GM19239 (cell line): Measurements from ENCODE around the gene PSMB11.

ENCODE experiments used
- DNase-seq: peaks from one replicate; pipeline ENCODE4 v3.0.0; 2011; ENCODE audit warnings: low spot score; ENCODE audit not compliant: insufficient read length
- FAIRE-seq: peaks from 2 replicates; lab custom pipeline; 2011; peaks lifted over from hg19 to GRCh38; lab: Jason Lieb, UNC

PSMB11 gene

DNA sequence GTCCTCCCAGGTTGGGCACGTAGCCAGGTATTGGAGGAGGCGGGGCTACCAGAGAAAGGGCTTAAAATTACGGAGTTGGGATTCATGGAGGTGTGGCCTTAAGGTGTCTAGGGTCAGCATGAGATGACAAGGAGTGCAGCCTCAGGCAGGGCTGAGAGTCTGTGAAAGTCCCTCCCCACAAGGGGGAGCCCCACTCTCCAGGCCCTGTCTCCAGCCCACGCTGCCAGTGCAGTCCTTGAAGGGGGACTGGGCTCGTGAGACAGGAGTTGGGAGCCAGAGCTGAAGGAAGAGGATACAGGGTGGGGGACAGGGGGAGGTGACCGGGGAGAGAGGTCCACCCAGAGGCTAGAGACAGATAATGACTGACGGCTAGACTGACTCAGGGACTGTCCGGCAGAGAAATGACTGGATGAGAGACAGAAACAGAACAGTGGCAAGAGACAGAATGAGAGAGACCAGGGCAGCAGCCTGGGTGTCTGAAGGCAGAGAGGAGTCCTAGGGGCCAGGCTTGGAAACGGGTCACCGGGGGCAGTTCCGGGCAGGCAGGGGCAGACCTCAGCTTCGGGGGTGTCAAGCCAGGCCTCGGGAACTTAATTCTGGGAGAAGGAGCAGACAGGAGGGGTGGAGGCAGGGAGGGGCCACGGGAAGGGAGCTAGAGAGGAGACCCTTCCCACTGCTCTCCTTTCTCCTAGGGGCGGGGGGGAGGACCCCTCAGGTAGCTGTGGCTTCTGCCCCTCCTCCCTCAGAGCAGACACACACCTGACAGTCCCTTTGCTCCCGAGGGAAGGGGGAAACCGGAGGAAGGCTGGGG, 14.3 kb downstream of the PSMB11 start:
- FAIRE-seq (peak; percentile 93), DNase-seq (peak; percentile 98)

DNA sequence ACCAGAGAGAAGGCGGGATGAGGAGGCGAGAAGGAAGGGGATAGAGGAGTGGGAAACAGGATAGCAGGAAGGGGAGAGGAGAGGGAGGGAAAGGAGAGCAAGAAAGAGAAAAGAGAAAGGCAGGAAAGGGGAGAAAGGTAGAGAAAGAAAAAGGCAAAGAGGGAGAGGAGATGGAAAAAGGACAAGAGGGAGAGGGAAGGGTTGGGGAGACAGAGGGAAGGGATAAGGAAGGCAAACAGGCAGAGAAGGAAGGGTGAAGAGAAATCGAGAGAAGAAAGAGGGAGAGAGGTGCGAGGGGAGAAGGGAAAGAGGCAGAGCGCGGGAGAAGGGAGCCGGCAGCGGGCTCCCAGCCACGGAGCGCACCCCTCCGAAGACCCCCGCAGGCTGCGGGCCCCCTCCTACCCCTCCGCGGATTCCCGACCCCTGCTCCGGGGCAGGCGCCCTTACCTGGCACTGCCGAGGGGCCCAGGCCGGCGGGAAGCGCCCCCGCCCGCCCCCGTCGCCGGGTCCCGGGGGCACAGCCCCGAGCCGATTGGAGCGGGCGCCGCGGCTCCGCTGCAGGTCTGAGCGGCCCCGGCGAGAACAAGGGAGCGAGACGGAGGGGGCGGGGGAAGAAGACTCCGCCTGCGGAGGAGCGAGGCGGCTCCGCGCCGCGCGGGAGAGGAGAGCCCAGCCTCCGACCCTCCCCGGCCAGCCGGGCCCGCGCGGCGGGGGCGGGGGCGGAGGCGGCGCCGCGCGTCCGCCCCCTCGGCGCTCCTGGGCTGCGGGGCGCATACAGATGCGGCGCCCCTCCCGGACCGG, 15.1 kb downstream of the PSMB11 start, which contains the start of gene CDH24:
Gene CDH24, minus strand, starts transcription at position 565 of the 801 bp plus-strand sequence. CDS start 1,787 bp downstream, outside the sequence.
- DNase-seq (peak; percentile 92), FAIRE-seq (no peak)

DNA sequence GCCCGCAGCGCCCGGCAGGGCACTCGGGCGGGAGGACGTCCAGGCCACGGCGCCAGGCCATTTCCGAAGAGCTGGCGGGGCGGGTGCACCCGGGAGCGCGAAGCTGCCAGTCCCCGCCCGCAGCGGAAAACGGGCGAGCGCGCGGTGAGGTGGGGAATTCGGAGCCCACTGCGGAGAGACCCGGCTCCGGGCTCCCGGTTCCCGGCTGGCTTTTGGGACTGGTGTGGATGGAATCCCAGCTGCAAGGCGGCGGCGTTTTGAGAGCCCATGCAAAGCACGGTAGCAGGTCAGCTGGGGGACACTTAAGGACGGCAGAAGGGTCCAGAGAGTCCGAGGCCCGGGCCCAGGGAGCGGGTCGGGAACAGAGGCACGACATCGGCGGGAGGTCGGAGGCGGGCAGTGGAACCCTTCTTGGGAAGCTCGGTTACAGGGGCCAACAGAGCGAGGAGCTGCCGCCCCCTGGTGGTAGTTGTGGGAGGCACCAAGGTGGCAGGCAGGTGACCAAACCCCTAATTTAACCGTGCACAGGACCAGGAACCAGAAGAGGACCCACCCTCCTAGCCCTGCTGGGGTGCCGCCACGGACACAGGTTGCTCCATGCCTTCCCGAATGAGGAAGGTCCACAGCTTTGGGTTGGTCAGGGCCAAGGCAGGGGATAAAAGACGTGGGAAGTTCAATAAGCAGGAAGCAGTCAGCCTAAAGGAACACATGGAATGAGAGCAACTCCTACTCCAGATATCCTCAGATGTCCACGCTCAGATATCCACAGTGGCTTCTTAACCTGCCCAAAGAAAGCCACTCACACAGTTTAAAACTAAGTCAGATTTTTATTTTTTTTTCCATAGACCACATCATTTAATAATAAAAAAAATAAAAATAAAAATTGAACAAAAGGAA, 16.0 kb downstream of the PSMB11 start:
- FAIRE-seq, result peak; percentile 85

DNA sequence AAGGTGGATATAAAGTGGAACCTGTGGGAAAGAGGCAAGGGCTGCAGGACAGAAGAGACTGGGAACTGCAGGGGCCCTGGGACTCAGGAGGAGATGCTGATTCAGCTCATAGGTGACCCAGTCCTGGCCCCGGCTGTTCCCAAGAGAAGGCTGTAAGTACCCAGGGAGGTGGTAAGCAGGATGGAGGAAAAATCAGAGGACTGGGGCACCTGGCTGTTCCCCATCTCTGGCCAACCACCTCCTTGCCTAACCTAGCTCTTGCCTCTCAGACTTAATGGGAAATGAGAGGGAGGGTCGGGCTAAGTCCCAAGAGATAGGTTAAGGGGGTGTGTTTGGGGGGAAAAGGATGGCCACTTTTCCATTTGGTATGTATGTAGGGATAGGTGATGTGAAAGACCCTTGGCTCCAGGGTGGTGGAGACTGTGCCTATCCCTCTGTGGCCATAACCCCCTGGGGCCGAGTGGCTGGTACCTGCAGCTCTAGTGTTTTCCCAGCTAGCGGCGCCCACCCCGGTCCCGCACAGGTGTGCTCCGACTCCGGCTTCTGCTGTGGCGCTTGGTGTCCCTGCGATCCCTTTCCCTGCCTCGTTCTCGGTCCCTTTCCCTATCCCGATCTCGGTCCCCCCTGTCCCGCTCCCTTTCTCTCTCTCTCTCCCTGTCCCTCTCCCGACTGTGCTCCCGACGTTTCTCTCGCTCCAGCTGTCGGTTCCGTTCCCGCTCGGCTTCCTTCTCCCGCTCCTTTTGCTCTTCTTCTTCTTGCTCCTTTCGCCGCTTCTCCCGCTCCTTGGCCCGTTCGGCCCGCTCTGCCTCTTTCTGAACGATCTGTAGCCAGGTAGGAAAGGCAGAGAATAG, 16.9 kb downstream of the PSMB11 start:
- DNase-seq (no peak), FAIRE-seq (no peak)

More for the DNA sequence above, 16.0 kb downstream of the PSMB11 start:
- peak; percentile 98 for DNase-seq

DNA sequence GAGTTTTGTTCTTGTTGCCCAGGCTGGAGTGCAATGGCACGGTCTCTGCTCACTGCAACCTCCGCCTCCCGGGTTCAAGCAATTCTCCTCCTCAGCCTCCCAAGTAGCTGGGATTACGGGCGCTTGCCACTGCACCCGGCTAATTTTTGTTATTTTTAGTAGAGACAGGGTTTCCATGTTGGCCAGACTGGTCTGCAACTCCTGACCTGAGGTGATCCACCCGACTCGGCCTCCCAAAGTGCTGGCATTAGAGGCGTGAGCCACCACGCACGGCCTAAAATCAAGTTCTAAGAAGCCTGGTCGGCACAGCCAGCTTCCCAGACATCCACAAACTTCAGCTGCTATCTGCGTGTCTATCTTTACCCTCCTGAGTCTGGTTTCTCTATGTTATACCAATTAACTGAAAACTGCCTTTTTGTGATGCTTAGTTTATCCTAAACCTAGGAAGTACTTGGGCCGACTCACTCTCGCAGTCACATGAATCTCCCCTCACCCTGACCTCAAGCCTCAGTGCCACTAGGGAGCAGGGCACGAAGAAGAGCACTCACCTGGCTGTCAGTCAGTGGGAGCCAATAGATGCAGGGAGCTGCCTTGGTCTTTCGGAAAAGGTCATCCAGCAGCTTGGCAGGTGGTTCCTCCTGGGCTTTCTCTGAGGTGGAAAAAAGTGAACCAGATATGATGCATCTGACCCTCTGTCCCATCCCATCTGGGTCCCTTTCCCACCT, 18.7 kb downstream of the PSMB11 start:
- DNase-seq, result no peak

DNA sequence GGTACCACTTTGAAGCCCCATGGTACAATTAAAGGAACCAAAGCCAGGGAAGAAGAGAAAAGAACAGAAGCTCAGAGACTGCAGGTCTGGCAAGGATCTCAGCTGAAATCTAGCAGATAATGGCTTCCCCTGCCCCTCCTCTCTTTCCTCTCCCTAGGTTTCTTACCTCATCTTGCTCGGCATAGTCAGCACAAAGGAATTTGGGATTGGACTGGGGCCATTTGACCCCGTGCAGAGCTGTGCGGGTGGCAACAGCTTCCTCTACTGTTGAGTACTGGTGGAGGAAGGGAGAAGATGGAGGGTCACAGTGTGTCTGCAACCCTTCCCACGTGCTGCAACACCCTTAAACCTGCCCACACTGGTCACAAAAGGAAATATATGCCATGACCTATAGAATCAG, 20.0 kb downstream of the PSMB11 start:
- DNase-seq (no peak), FAIRE-seq (no peak)

More for the DNA sequence above, 18.7 kb downstream of the PSMB11 start:
- no peak for FAIRE-seq

DNA sequence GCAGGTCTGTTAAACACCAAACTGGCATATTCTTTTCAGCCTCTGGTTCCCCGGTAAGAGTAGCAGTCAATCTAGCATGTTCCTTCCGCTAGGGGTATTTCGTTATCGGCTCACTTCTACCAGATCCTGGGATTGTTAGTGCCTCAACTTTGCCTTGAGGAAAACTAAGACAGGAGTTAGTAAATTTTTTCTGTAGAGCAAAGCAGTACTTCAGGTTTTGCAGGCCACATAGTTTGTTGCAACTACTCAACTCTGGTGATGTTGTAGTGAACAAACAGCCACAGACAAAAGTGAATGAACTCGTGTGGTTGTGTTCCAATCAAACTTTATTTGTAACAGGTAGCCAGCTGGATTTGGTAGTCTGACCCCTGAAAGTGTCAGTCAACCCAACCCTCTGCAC, 21.6 kb downstream of the PSMB11 start:
- DNase-seq, result no peak
- FAIRE-seq, result no peak

DNA sequence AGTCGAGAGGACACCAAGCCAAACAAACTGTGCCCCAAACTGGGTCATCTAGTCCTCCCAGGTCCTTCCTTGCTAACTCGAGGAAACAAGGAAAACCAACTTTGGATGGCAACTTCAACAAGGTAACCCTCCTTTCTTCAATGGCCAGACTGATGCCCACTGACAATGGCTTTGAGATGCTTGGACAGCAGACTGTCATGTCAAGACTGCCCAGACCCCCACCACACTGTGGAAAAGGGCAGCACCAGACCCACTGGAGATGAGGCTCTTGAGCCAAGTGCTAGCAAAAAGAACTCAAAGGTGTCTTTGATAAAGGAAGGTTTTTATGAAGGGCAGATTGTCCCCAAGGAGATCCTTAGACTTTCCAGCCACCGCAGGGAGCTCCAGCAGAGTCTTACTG, 24.4 kb downstream of the PSMB11 start:
- FAIRE-seq, result no peak
- no peak for DNase-seq

DNA sequence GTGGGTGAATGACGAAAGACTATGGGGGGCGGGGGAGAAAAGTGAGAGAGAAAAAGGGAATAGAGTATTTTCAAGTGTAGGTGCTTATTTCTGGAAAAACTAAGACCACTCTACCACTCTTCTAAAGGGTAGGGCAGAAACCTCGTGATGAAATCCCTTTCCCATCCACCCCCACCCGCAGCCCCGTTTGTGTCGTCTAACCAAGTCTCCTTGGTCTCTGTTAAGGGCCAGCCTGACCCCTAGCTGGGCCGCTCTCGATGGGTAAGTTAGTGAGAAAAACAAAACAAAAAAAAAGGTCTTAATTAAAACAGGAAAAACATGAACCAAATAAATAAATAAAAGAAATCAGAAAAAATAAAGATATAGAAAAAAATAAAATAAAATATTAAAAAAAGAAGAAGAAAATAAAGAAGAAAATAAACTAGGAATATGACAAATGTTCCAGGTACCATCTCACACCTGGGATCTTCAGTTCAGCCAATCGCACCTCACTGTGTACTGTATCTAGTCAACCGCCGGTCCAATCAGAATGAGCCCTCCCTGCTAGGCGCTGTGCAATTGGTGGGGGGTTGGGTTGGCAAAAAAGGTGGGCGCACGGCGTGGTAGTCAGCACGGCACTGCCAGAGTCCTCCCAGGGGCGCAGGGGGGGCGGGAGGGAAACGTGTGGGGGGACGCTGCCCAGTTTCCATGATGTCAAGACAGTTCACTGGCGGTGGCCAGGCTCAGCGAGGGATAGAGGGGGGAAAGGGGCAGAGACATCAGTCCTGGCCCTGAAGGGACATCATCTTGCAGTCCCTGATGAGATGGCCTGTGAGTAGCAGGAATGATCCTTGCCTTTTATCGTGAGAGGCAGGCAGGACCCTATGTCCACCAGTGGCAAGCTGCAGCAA, 25.1 kb downstream of the PSMB11 start:
- no peak for DNase-seq
- FAIRE-seq, result no peak

DNA sequence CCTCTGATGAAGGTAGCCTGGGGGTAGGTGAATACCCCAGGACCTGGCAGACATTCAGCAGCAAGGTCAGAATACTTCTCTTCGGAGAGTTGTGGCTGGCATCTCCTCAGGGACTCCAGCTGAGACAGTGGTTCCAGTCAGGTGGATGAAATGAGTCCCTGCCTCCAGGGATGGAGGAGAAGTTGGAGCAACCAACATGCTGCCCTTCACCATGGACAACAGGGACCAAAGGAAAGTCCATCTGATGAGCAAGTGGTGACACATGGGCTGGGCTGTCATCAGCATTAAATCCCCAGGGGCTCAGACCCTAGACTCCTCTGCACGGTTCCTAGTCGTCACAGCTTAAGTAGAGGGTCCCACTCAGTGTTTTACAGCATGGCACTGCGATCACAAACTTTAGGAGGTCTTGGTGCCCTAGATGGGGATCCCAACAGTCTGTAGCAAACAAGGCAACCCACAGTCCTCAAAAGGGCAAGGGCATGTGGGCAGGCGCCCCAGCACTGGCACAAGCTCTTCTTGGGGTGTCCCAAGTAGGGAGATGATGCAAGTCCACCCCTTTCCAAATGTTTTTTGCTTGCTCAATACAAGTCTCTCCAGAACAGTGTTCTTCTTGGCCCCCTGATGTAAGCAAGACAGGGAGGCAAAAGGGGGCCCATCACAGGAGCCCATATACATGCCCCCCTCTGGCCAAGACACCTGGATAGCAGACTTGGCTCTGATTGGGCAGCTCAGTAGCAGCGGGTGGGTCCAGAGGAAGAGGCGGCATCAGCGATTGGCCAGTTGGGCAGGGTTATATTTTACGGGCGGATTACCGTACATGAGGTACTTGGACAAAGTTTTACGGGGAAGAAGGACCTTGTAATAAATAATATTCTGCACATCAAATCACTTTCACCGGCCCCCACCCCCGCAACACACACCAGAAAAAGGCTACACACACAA, 26.1 kb downstream of the PSMB11 start:
- FAIRE-seq (no peak), DNase-seq (no peak)

DNA sequence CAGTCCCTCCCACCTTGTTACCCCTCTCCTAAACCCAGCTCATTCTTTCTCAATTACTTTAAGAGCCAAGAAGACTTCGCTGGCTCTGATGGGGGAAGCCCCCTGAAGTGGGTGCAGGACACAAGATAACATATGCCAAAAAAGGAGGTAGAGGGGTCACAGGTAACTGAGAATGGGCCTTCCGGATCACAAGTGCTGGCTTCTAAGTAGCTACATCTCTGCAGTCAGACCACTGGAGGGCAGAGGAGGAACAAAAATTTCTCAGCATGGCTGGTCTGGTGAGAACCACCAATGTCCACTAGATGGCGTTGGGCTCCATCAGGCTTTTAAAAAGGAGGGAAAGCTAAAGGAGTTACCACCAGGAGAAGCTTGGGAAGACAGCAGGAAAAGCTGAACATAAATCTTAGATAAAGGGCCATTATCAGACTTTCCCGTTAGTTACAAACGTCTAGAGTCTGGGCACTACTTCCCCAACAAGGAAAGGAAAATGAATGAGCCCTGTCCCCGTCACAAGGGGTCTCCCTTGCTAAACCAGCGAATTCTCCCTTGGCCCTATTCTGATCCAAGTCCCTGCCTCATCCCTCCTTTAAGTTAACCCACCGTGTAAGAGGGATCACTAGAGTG, 26.9 kb downstream of the PSMB11 start:
- DNase-seq (peak; percentile 86), FAIRE-seq (peak; percentile 91)

DNA sequence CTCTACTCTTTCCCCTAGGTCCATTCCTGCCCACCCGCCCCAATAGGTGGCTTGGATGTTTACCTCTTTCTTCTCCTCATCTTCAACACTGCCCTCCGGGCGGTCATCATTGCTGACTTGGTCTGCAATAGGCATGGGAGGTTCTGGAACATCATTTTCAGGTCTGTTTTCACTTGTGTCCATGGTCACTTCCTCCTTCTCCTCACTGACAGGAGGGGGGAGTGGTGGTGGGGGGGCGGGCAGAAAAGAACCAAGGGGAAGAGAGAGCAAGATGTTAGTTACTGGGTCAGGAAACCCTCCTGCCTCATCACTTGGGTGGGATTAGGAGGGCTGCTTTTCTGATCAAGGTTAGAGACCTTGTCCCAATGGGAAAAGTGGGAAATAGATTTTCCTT, 27.4 kb downstream of the PSMB11 start:
- DNase-seq (no peak), FAIRE-seq (no peak)

DNA sequence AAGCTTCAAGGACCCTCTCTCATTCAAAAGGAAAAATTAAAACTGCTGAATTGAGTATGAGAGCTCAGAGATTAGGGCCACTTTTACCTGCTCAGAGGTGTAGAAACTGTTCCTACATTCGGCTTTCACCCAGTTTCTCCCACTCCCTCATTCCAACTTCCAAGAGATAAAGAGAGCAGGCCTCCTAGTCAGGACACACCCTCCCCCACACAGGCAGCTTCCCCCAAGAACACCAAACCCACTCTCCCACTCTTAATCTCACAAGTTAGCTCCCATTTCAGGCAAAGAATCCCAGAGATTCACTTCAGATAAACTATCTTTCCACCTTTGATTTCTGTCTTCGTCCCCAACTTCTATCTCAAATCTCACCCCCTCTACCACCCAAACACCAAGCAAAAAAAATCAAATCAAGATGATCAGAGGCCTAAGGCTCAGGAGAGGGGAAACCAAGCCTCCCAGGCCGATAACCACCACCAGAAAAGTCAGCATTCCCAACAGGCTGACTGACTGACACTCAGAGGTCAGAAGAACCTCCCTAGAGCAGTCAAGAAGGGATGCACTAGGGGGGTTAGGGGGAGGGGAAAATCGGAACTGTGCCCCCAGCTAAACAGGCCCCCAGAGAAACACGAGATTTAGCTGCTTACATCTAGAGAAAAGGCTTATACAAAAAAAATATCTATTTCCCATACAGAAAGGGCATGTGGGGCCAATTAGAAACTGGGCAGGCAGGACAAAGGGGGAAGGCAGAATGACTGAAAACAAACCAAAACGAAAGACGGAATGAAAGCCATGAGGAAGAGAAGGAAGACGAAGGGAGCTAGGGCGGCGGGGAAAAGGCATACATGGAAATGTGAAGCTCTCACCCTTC, 28.5 kb downstream of the PSMB11 start:
- FAIRE-seq, result no peak

DNA sequence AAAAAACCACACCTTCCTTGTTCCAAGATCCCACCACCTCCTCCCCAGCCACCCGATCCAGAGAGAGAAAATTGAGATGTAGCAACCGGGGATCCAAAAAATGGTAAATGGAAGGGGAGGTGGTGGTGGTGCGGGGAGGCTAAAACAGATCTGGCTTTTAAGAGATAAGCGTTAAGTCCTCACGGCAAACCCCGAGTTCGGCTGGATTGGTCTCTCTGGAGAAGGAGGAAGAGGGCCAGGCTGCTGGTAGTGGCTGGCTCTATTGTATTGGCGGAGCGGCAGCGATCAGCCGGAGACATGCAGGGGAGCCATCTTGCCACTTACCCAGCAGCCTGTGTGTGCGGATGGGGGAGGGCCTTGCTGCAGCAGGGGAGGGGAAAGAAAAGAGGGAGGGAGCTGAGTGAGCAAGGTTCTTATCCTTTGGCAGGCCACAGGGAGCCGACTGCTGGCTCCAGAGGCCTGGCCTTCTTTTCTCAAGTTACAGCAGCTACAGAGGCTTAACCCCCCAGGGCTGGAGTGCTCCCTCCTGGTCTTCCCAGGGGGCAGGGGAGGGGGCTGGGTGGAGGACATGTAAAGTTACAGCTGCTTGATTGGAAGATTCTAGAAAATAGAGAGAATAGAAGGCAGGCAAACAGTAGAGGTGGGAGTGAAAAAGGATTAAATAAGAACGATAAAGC, 29.4 kb downstream of the PSMB11 start:
- peak; percentile 79 for DNase-seq
- peak; percentile 88 for FAIRE-seq

More for the DNA sequence above, 28.5 kb downstream of the PSMB11 start:
- DNase-seq, result no peak
